Adrenal gland (tissue), 12 donors: ENCODE results near the gene CHST10. TPM values are rescaled to one million over a fixed set of nuclear protein-coding genes. Genes with fewer than 3 reads are reported as not detected.

Experiments
- DNase-seq, 7 donors: peaks; one replicate each; pipeline ENCODE4 v3.0.0-alpha.2; 2019 to 2020
- H3K27ac ChIP-seq, 5 donors: fragments of 200-600 bp; sonication (generic) in 4 of 5; 1 replicate in 3 of 5; 2 replicates in 2 of 5; pipeline versions ENCODE4 v1.5.1 to v1.8.0; 2016 to 2020; ENCODE audit warnings: mild to moderate bottlenecking in 1 of 5
- H3K27me3 ChIP-seq: fragments of 200-600 bp; 2 replicates; pipeline ENCODE4 v1.8.0; 2021
- H3K36me3 ChIP-seq, 2 donors: fragments of 200-600 bp; replicated peaks in 1 of 2; 1 replicate in 1 of 2; 2 replicates in 1 of 2; pipeline versions ENCODE4 v1.5.1 to v1.8.0; 2018 to 2022
- H3K4me1 ChIP-seq, 2 donors: fragments of 200-600 bp; replicated peaks in 1 of 2; 1 replicate in 1 of 2; 2 replicates in 1 of 2; pipeline versions ENCODE4 v1.5.1 to v1.8.0; 2018 to 2021
- H3K4me3 ChIP-seq, 4 donors: fragments of 200-600 bp; sonication (generic) in 3 of 4; one replicate each; pipeline ENCODE4 v1.5.1; 2016 to 2018
- H3K9me3 ChIP-seq, 3 donors: fragments of 200-600 bp; sonication (generic) in 1 of 3; replicated peaks in 1 of 3; 1 replicate in 2 of 3; 2 replicates in 1 of 3; pipeline versions ENCODE4 v1.5.1 to v1.8.0; 2016 to 2021
- POLR2A ChIP-seq, 2 donors: fragments of 450-650 bp; IDR thresholded peaks; one replicate each; pipeline ENCODE4 v1.6.1; 2017; ENCODE audit warnings: antibody characterized with exemption in 2 of 2, mild to moderate bottlenecking in 2 of 2, moderate library complexity in 1 of 2
- WGBS, 4 donors: extraction: QIAGEN DNeasy Blood & Tissue Kit in 2 of 4; methylation state at CpG; one replicate each; pipeline versions ENCODE4 v1.1.5 to v1.1.7; 2013 to 2017; 5-methylcytosine and 5-hydroxymethylcytosine counted together
- intact Hi-C, 2 donors: fragments of 100-400 bp; cut with DNase I; formaldehyde crosslinking; loops; one replicate each; pipeline versions ENCODE4 v1.14.1 to v1.15.0; 2022 to 2023
- polyA plus RNA-seq, 3 donors: library from polyadenylated mRNA; stranded (reverse); fragments of 200-250 nt in 2 of 3; fragments of 350-450 nt in 1 of 3; fragmentation: Illumina TruSeq in 1 of 3; extraction: RNeasy Lipid Tissue Mini Kit (QIAGEN cat#74804) in 1 of 3; gene quantifications; one replicate each; pipeline ENCODE4 v1.2.3, GENCODE V29; 2013 to 2014
- total RNA-seq, 9 donors: library from RNA; depleted of rRNA in 4 of 9; stranded (reverse); fragments of >200 nt in 4 of 9; fragments of 120-200 nt in 1 of 9; fragmentation: NEBNext Ultra II Directional in 1 of 9; extraction: Animal tissue kit (Norgen Biotek cat#: 25700) in 1 of 9; gene quantifications; one replicate each; pipeline versions ENCODE4 v1.1.0 to v1.2.4, GENCODE V29; 2013 to 2023
- TF ChIP-seq, protein P1 (sequence below), 6 experiments: fragments of 450-650 bp in 4 of 6; fragments of 200-600 bp in 2 of 6; sonication (generic) in 1 of 6; IDR thresholded peaks; 1 replicate in 5 of 6; 2 replicates in 1 of 6; pipeline versions ENCODE4 v1.5.1 to v1.8.0; 2016 to 2021; ENCODE audit warnings: antibody characterized with exemption in 6 of 6, mild to moderate bottlenecking in 2 of 6, moderate library complexity in 1 of 6
- donor health status: healthy with polysubstance abuse.
- donor health status: Bipolar disorder and iron deficiency.
- donor health status: DM: yes; HTN: yes; CAD: no.
- donor health status: DM: no; HTN: no; CAD: no.
- donor health status: DM: no; HTN: no; CAD: no.
- donor health status: DM: yes; HTN: yes; CAD: no.

CHST10 gene
- total and polyA plus RNA-seq, 12 donors: 5.6 to 18.4 (median 10.0) TPM

DNA sequence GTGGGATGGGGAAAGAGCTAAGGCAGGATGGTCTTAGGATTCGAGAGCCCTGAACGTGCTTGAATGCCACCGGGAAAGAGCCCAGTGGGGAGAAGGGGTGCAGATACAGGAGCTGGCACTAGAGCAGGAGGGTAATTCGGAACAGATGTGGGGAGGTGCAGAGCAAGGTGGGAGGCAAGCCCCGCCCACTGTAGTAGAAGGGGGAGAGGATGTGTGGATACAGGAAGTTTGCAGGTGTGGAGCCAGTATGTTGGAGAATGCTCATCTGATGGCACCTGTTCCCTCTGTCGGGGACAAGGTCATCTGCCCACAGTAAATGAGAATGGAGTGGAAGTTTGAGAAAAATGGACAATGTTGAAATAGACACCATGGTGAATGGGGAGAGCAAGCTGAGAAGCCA, 28.8 kb downstream of the CHST10 start:
- TF ChIP-seq, protein P1, sequence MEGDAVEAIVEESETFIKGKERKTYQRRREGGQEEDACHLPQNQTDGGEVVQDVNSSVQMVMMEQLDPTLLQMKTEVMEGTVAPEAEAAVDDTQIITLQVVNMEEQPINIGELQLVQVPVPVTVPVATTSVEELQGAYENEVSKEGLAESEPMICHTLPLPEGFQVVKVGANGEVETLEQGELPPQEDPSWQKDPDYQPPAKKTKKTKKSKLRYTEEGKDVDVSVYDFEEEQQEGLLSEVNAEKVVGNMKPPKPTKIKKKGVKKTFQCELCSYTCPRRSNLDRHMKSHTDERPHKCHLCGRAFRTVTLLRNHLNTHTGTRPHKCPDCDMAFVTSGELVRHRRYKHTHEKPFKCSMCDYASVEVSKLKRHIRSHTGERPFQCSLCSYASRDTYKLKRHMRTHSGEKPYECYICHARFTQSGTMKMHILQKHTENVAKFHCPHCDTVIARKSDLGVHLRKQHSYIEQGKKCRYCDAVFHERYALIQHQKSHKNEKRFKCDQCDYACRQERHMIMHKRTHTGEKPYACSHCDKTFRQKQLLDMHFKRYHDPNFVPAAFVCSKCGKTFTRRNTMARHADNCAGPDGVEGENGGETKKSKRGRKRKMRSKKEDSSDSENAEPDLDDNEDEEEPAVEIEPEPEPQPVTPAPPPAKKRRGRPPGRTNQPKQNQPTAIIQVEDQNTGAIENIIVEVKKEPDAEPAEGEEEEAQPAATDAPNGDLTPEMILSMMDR (IDR thresholded peaks at IDR 0.05): no peak
- TF ChIP-seq POLR2A (IDR thresholded peaks at IDR 0.05): no peak
- H3K36me3 ChIP-seq: no peaks in the 10 kb centered on the region
- no peaks in the 10 kb centered on the region for H3K9me3 ChIP-seq
- peak in 2 of 7 donors; percentile 1 to 37 for DNase-seq
- no peaks in the 10 kb centered on the region for H3K27me3 ChIP-seq
- WGBS, 4 donors: 86 to 89% (median 87%) methylated on average over 6 of the region's 6 CpGs
- no peak overlapping the region for H3K27ac ChIP-seq
- intact Hi-C loops: no loop called here
- H3K4me3 ChIP-seq: no peak overlapping the region
- H3K4me1 ChIP-seq: no peaks in the 10 kb centered on the region

DNA sequence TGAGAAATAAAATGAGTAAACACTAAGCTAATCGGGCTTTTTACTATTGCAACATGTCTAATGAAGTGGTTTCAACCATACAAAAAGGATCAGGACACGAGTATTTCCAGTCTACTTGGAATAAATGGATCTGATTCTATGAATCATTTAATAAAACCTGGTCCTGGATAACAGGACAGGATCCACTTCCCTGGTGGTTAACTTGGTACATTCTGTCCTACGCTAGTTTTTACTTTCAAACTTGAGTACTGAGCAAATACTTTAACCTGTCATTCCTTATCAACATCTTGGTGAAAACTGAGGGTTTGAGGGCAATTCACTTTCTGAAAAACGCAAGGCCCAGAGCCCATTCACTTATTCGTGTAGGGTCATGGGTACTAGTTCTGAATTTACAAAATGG, 33.5 kb downstream of the CHST10 start:
- no peaks in the 10 kb centered on the region for H3K9me3 ChIP-seq
- H3K27me3 ChIP-seq: no peaks in the 10 kb centered on the region
- 85 to 88% (median 86%) methylated on average over 5 of the region's 5 CpGs for WGBS, 4 donors
- no peak overlapping the region for H3K27ac ChIP-seq
- no peak overlapping the region for H3K4me3 ChIP-seq
- no peak for TF ChIP-seq POLR2A (IDR thresholded peaks at IDR 0.05)
- TF ChIP-seq, protein P1 (IDR thresholded peaks at IDR 0.05): no peak
- DNase-seq: no peak
- peaks cover 0 to 11% of the 10 kb centered on the region in 2 donors for H3K4me1 ChIP-seq
- no peaks in the 10 kb centered on the region for H3K36me3 ChIP-seq
- intact Hi-C loops: no loop called here

DNA sequence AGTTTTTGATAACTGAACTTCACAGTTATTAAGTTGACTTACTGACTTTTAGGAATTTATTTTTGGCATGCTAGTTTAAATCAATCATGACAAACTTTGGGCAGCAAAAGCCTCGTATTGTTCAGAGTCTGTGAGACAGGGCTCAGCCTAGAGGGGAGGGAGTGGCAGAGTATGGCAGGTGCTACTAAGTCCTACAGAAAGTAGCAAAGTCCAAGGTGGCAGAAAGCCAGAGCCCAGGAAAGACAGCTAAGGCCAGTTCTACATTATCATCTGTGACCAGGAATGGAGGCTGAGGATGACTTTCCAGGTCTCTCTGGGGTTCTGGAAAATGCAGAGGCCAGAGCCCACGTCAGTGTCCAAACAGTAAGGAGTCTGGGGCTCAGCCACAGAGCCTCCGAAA, 34.2 kb downstream of the CHST10 start:
- Histone ChIP-seq H3K27me3 (no peaks in the 10 kb centered on the region), H3K36me3 (no peaks in the 10 kb centered on the region), H3K27ac (no peak overlapping the region), H3K4me1 (peaks cover 0 to 11% of the 10 kb centered on the region in 2 donors), H3K4me3 (no peak overlapping the region), H3K9me3 (no peaks in the 10 kb centered on the region)
- intact Hi-C loops: no loop called here
- WGBS, 4 donors: 72 to 82% (median 77%) methylated on average over 3 of the region's 3 CpGs
- TF ChIP-seq, protein P1 (IDR thresholded peaks at IDR 0.05): no peak
- no peak for TF ChIP-seq POLR2A (IDR thresholded peaks at IDR 0.05)
- peak in 1 of 7 donors; percentile 21 for DNase-seq

DNA sequence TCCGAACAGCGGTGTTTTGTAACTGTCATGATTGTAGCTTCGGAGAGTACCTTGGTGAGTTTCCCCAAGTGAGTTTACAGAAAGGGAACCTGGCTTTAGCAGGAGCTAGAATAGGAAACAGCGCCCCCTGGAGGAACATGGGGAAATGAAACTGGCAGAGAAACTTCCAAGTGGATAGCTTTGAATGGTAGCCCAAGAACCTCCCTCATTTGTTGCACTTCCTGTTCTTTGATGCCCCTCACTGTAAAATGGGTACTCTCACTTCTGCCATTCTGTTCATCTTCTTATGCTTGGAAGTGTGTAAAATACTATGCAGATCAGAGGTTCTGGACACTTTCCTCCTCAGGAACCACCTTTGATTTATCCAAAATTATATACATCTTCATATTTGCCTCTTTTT, 36.2 kb downstream of the CHST10 start:
- TF ChIP-seq, protein P1 (IDR thresholded peaks at IDR 0.05): peak; percentile 92 to 96 (median 94)
- no peak for TF ChIP-seq POLR2A (IDR thresholded peaks at IDR 0.05)
- Histone ChIP-seq H3K9me3 (no peaks in the 10 kb centered on the region), H3K4me3 (no peak overlapping the region), H3K36me3 (no peaks in the 10 kb centered on the region), H3K27ac (no peak overlapping the region), H3K27me3 (no peaks in the 10 kb centered on the region), H3K4me1 (peaks cover 0 to 11% of the 10 kb centered on the region in 2 donors)
- peak; percentile 81 to 96 (median 87) for DNase-seq
- WGBS, 4 donors: 8 to 21% (median 20%) methylated on average over 4 of the region's 4 CpGs
- intact Hi-C loops: loop anchor here (2.0 kb wide), 1 partner anchor 118 kb away; no protein-coding TSS in a partner anchor
